ENCODE results near the gene C1QA. TPM values are rescaled to one million over a fixed set of nuclear protein-coding genes. Genes with fewer than 3 reads are reported as not detected.

C1QA gene
- total and polyA plus RNA-seq, 10 of the 15 experiments (the other 5 are each of a cell fraction or from before 2014, with no cell fraction given), result 0.59 TPM; not detected in 9

GRCh38 chr1:22646384-22646783 is 10.0 kb downstream of the C1QA start:
- ChIA-PET CTCF (interaction anchor here (1.3 to 1.4 kb wide), 2 partner anchors 30 to 226 kb away, joined by 3 to 4 read pairs; no protein-coding TSS in a partner anchor), POLR2A (no interaction called here), RAD21 (ENCODE audit: unreplicated experiment) (no interaction called here), SMC1A (ENCODE audit: uncharacterized antibody, unreplicated experiment) (no interaction called here)
- no peak for ATAC-seq
- H3K4me2 ChIP-seq (ENCODE audit: control insufficient read depth, insufficient read depth), result no peak overlapping the region
- H2AFZ ChIP-seq (ENCODE audit: control insufficient read depth, low read depth, low read length), result no peak overlapping the region
- WGBS (ENCODE audit: insufficient coverage, insufficient replicate concordance, low lambda C conversion rate, missing lambda C conversion rate), result 0% methylated on average over 1 of the region's 1 CpG
- H3K4me1 ChIP-seq (ENCODE audit: control insufficient read depth, insufficient read depth, low read length), result no peaks in the 10 kb centered on the region
- no peak overlapping the region for H3K27ac ChIP-seq (ENCODE audit: control insufficient read depth, insufficient read depth)
- H3K79me2 ChIP-seq (ENCODE audit: control insufficient read depth, insufficient read depth, low read length), result no peaks in the 10 kb centered on the region
- H3K4me3 ChIP-seq, result no peak overlapping the region
- no TSS peak for BruUV-seq (replicated peaks)
- no peaks in the 10 kb centered on the region; the same call in 2 of the 3 replicates for H3K9me3 ChIP-seq (replicated peaks; ENCODE audit: control insufficient read depth, insufficient read depth, low read length)
- no peaks in the 10 kb centered on the region for H3K36me3 ChIP-seq (ENCODE audit: control insufficient read depth in 2 of 2, insufficient read depth in 2 of 2, low read length in 1 of 2)
- TF ChIP-seq DPF2 (IDR thresholded peaks at IDR 0.05) (no peak), YBX1 (IDR thresholded peaks at IDR 0.05) (no peak), NR2F1 (conservative IDR thresholded peaks at IDR 0.05) (no peak), POLR2AphosphoS5 (IDR thresholded peaks at IDR 0.05; ENCODE audit: low read length) (no peak), BHLHE40 (IDR thresholded peaks at IDR 0.05; ENCODE audit: borderline replicate concordance in 1 of 2, low read depth in 2 of 2, low read length in 1 of 2) (no peak), CHD2 (IDR thresholded peaks at IDR 0.05; ENCODE audit: borderline replicate concordance, low read depth, low read length) (no peak), PAX8 (IDR thresholded peaks at IDR 0.05) (no peak), ZNF384 (IDR thresholded peaks at IDR 0.05; ENCODE audit: borderline replicate concordance, low read depth, low read length) (no peak), SMC3 (IDR thresholded peaks at IDR 0.05; ENCODE audit: borderline replicate concordance, low read length) (no peak), HDAC6 (IDR thresholded peaks at IDR 0.05; ENCODE audit: unreplicated experiment) (no peak), IKZF1 (conservative IDR thresholded peaks at IDR 0.05) (no peak)
- TF ChIP-seq, protein P1, sequence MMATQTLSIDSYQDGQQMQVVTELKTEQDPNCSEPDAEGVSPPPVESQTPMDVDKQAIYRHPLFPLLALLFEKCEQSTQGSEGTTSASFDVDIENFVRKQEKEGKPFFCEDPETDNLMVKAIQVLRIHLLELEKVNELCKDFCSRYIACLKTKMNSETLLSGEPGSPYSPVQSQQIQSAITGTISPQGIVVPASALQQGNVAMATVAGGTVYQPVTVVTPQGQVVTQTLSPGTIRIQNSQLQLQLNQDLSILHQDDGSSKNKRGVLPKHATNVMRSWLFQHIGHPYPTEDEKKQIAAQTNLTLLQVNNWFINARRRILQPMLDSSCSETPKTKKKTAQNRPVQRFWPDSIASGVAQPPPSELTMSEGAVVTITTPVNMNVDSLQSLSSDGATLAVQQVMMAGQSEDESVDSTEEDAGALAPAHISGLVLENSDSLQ (IDR thresholded peaks at IDR 0.05), result no peak
- TF ChIP-seq, protein P2, sequence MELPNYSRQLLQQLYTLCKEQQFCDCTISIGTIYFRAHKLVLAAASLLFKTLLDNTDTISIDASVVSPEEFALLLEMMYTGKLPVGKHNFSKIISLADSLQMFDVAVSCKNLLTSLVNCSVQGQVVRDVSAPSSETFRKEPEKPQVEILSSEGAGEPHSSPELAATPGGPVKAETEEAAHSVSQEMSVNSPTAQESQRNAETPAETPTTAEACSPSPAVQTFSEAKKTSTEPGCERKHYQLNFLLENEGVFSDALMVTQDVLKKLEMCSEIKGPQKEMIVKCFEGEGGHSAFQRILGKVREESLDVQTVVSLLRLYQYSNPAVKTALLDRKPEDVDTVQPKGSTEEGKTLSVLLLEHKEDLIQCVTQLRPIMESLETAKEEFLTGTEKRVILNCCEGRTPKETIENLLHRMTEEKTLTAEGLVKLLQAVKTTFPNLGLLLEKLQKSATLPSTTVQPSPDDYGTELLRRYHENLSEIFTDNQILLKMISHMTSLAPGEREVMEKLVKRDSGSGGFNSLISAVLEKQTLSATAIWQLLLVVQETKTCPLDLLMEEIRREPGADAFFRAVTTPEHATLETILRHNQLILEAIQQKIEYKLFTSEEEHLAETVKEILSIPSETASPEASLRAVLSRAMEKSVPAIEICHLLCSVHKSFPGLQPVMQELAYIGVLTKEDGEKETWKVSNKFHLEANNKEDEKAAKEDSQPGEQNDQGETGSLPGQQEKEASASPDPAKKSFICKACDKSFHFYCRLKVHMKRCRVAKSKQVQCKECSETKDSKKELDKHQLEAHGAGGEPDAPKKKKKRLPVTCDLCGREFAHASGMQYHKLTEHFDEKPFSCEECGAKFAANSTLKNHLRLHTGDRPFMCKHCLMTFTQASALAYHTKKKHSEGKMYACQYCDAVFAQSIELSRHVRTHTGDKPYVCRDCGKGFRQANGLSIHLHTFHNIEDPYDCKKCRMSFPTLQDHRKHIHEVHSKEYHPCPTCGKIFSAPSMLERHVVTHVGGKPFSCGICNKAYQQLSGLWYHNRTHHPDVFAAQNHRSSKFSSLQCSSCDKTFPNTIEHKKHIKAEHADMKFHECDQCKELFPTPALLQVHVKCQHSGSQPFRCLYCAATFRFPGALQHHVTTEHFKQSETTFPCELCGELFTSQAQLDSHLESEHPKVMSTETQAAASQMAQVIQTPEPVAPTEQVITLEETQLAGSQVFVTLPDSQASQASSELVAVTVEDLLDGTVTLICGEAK (IDR thresholded peaks at IDR 0.05; ENCODE audit: borderline replicate concordance), result no peak
- intact Hi-C loops (cut with micrococcal nuclease; ENCODE audit: unreplicated experiment) (no loop called here), in situ Hi-C loops (cut with MboI) (loop anchor here (5.0 kb wide), 2 partner anchors 229 to 514 kb away; no protein-coding TSS in a partner anchor)
- H3K27me3 ChIP-seq (replicated peaks in 1 of 2; ENCODE audit: control insufficient read depth in 2 of 2, insufficient read depth in 2 of 2, low read length in 1 of 2), result no peaks in the 10 kb centered on the region; a peak in 2 of 4 replicates
- DNase-seq (ENCODE audit: low read depth, low spot score), result no peak
- no peaks in the 10 kb centered on the region for H4K20me1 ChIP-seq (ENCODE audit: control insufficient read depth, insufficient read depth)
- FAIRE-seq, result no peak
- no peak overlapping the region for H3K9ac ChIP-seq (ENCODE audit: control insufficient read depth, insufficient read depth, low read length)
